CD8-positive, alpha-beta memory T cell (primary cell): ENCODE data around the gene CILP2. TPM values are rescaled to one million over a fixed set of nuclear protein-coding genes. Genes with fewer than 3 reads are reported as not detected.

ENCODE experiments used
- CTCF ChIA-PET: fragments of 350-600 bp; sonication (Branson Sonifier 250); formaldehyde crosslinking; loops from one replicate; lab custom pipeline; 2021; ENCODE audit warnings: antibody characterized with exemption; lab: Charles Lee
- POLR2A ChIA-PET: fragments of 350-600 bp; sonication (Branson Sonifier 250); formaldehyde crosslinking; loops from one replicate; lab custom pipeline; 2021; ENCODE audit warnings: antibody characterized with exemption; lab: Charles Lee
- DNase-seq, 5 donors: peaks; one replicate each; pipeline versions ENCODE4 v3.0.0 to v3.0.0-alpha.2; 2020 to 2022; ENCODE audit warnings: mixed read lengths in 1 of 5
- H3K27ac ChIP-seq: one replicate; pipeline ENCODE4 v1.7.0; 2013; ENCODE audit warnings: low read depth, mild to moderate bottlenecking, low read length, moderate library complexity
- H3K27me3 ChIP-seq: 2 replicates; pipeline ENCODE4 v1.7.0; 2013; ENCODE audit warnings: low read length, mild to moderate bottlenecking; ENCODE audit not compliant: insufficient read depth, poor library complexity, severe bottlenecking
- H3K36me3 ChIP-seq: 2 replicates; pipeline ENCODE4 v1.7.0; 2013; ENCODE audit warnings: mild to moderate bottlenecking, low read length, moderate library complexity; ENCODE audit not compliant: insufficient read depth
- H3K4me1 ChIP-seq: 2 replicates; pipeline ENCODE4 v1.7.0; 2013; ENCODE audit warnings: mild to moderate bottlenecking, low read length, moderate library complexity; ENCODE audit not compliant: insufficient read depth
- H3K4me3 ChIP-seq: 2 replicates; pipeline ENCODE4 v1.7.0; 2013; ENCODE audit warnings: mild to moderate bottlenecking, low read length
- H3K9me3 ChIP-seq: 2 replicates; pipeline ENCODE4 v1.7.0; 2013; ENCODE audit warnings: mild to moderate bottlenecking, low read length
- H3K27ac Mint-ChIP-seq, 8 donors: one replicate each; pipeline ENCODE4 v1.8.0; 2020 to 2021; ENCODE audit warnings: mixed read lengths in 8 of 8, mild to moderate bottlenecking in 6 of 8, inconsistent platforms in 3 of 8, moderate library complexity in 3 of 8
- H3K27me3 Mint-ChIP-seq, 2 donors: one replicate each; pipeline ENCODE4 v1.8.0; 2020 to 2021; ENCODE audit warnings: mixed read lengths in 2 of 2, mild to moderate bottlenecking in 1 of 2, moderate library complexity in 1 of 2
- H3K36me3 Mint-ChIP-seq, 3 donors: one replicate each; pipeline ENCODE4 v1.8.0; 2020 to 2021; ENCODE audit warnings: mixed read lengths in 3 of 3, inconsistent platforms in 1 of 3, mild to moderate bottlenecking in 1 of 3
- H3K4me1 Mint-ChIP-seq, 3 donors: one replicate each; pipeline ENCODE4 v1.8.0; 2020 to 2021; ENCODE audit warnings: mixed read lengths in 3 of 3, inconsistent platforms in 1 of 3, mild to moderate bottlenecking in 1 of 3
- H3K4me3 Mint-ChIP-seq, 7 donors: one replicate each; pipeline ENCODE4 v1.8.0; 2020 to 2021; ENCODE audit warnings: mixed read lengths in 7 of 7, mild to moderate bottlenecking in 6 of 7, moderate library complexity in 4 of 7, inconsistent platforms in 2 of 7
- H3K9me3 Mint-ChIP-seq, 5 donors: one replicate each; pipeline ENCODE4 v1.8.0; 2020 to 2022; ENCODE audit warnings: mixed read lengths in 5 of 5, mild to moderate bottlenecking in 3 of 5, moderate library complexity in 2 of 5, inconsistent platforms in 1 of 5
- polyA plus RNA-seq: library from polyadenylated mRNA; unstranded; fragments of 300-500 nt; fragmentation: Illumina TruSeq; gene quantifications from one replicate; pipeline ENCODE4 v1.2.3, GENCODE V29; 2021
- total RNA-seq, 2 experiments: library from RNA; stranded (reverse); gene quantifications; one replicate each; pipeline ENCODE4 v1.2.3, GENCODE V29; 2021

CILP2 gene
- total and polyA plus RNA-seq, 3 experiments from 2014 or later, result 0.07 to 0.33 (median 0.11) TPM

DNA sequence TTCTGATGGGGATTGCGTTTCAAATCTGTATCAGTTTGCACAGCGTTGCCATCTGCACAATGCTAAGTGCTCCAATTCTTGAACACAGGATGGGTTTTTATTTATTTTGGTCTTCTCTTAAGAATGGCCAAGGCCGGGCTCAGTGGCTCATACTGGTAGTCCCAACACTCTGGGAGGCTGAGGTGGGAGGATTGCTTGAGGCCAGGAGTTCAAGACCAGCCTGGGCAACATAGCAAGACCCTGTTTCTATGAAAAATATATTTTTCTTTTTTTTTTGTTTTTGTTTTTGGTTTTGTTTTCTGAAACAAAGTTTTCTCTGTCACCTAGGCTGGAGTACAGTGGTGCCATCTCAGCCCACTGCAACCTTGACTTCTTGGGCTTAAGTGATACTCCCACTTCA is 14.9 kb upstream of the CILP2 start:
- no peaks in the 10 kb centered on the region for H3K9me3 ChIP-seq
- H3K27ac ChIP-seq, result no peak overlapping the region
- H3K9me3 Mint-ChIP-seq, result no peaks in the 10 kb centered on the region
- H3K36me3 ChIP-seq, result no peaks in the 10 kb centered on the region
- no peak for DNase-seq
- H3K27me3 ChIP-seq, result no peaks in the 10 kb centered on the region
- no peak overlapping the region for H3K4me3 ChIP-seq
- peaks cover 19 to 31% (median 23%) of the 10 kb centered on the region in 3 donors for H3K4me1 Mint-ChIP-seq
- ChIA-PET CTCF (no interaction called here), POLR2A (no interaction called here)
- peaks cover 10% of the 10 kb centered on the region for H3K4me1 ChIP-seq
- H3K4me3 Mint-ChIP-seq, result no peak overlapping the region
- no peaks in the 10 kb centered on the region for H3K27me3 Mint-ChIP-seq
- peaks cover 0 to 63% (median 3%) of the 10 kb centered on the region in 3 donors for H3K36me3 Mint-ChIP-seq
- H3K27ac Mint-ChIP-seq, result peak overlapping the region in 1 of 8 donors; percentile 7

DNA sequence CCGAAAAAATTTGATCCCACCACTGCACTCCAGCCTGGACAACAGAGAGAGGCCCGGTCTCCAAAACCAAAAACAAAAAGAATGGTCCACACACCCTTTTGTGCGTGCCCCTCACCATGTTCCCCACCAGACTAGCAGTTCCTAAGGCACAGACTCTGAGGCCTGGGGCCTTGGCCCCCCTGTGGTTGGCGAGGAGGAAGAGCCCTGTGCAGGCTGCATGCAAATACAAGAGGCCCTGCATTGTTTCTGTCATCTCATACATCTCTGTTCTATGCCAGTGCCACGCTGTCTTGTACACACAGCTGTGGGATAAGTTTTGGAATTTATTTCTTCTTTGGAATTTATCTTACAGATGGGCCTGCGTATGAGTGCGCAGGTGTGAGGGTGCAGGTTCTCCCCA is 14.0 kb upstream of the CILP2 start:
- H3K36me3 Mint-ChIP-seq, result peaks cover 0 to 67% (median 3%) of the 10 kb centered on the region in 3 donors
- no peak for DNase-seq
- CTCF ChIA-PET, result no interaction called here

DNA sequence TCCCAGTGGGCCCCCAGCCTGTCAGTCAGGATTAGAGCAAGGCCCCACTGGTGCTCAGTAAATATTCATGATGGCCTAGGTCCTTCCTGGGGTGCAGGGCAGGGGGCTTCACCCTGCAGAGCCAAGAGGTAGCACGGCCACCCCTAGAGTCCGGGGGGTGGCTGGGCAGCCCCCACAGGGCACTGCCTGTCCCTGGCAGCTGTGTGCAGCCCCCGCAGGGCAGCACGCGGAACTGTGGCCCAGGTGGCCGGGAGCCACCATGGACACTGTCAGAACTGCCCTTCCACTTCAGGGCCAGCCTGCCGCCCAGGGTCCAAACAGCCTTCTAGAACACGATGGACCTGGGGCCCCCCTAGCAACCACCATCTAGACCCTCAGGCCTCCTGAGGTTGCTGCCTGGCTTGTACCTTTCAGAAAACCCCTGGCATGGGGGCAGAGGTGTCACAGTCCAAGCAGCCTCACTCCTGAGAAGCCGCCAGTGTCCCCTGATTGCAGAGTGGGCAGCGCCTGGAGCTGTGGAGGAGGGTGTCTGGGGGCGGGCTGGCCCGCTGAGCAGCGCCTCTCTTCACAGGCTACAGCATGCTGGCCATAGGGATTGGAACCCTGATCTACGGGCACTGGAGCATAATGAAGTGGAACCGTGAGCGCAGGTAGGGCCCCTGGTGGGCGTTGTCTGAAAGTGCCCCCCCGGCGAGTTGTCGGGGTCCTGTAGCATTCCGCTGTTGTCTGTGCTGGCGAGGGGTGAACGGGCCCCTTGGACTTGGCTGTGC is 12.3 kb upstream of the CILP2 start:
- Mint-ChIP-seq H3K4me3 (peak overlapping the region in 1 of 7 donors; percentile 40), H3K36me3 (peaks cover 0 to 60% (median 4%) of the 10 kb centered on the region in 3 donors), H3K4me1 (peaks cover 9 to 13% (median 12%) of the 10 kb centered on the region in 3 donors), H3K27me3 (no peaks in the 10 kb centered on the region), H3K9me3 (no peaks in the 10 kb centered on the region), H3K27ac (peak overlapping the region in 2 of 8 donors; percentile 36 to 54)
- no peaks in the 10 kb centered on the region for H3K36me3 ChIP-seq
- no peak for DNase-seq
- peaks cover 6% of the 10 kb centered on the region for H3K4me1 ChIP-seq
- ChIA-PET CTCF (interaction anchor here (1.2 kb wide), 1 partner anchor 30 kb away, joined by 3 read pairs; no protein-coding TSS in a partner anchor), POLR2A (no interaction called here)
- H3K27me3 ChIP-seq, result no peaks in the 10 kb centered on the region
- H3K4me3 ChIP-seq, result no peak overlapping the region
- no peaks in the 10 kb centered on the region for H3K9me3 ChIP-seq
- no peak overlapping the region for H3K27ac ChIP-seq

More for the DNA sequence above, 14.0 kb upstream of the CILP2 start:
- H3K27ac Mint-ChIP-seq, result peak overlapping the region in 1 of 8 donors; percentile 39
- Histone ChIP-seq H3K9me3 (no peaks in the 10 kb centered on the region), H3K4me3 (no peak overlapping the region), H3K4me1 (peaks cover 10% of the 10 kb centered on the region), H3K27ac (no peak overlapping the region), H3K36me3 (no peaks in the 10 kb centered on the region), H3K27me3 (no peaks in the 10 kb centered on the region)
- POLR2A ChIA-PET, result no interaction called here
- no peaks in the 10 kb centered on the region for H3K27me3 Mint-ChIP-seq
- no peaks in the 10 kb centered on the region for H3K9me3 Mint-ChIP-seq
- peaks cover 19 to 30% (median 21%) of the 10 kb centered on the region in 3 donors for H3K4me1 Mint-ChIP-seq
- no peak overlapping the region for H3K4me3 Mint-ChIP-seq

DNA sequence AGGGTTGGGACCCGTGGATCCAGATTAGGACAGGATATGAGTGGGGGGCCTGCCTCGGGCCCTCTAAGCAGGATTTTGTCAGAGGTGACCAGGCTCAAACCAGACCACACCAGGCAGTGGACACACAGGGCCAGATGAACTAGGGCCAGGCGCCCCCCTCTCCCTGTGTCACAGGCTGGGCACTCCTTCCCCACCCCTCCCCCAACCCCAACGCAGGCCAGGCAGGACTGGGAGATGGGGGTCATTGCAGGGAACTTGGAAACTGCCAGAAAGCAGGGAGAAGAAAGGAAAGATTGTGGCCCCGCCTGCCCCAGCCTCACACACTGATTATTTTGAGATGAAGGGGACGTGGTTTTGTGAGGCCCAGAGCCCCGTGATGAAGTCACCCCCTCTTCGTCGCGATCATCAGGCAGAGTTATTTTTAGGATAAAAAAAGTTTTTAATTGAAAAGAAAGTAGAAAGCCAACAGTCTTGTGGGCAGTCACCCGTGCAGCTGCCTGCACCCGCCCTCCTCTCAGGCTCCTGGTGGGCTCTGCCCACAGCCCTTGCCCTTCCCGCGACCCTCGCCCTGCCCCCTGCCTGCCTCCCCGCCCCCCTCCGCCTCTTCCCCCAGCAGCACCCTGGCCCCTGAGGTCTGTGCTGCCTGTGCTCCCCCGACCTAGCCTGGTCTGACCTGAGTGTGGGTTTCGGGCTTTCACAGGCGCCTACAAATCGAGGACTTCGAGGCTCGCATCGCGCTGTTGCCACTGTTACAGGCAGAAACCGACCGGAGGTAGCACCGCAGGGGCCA is 11.3 kb upstream of the CILP2 start:
- H3K36me3 ChIP-seq, result no peaks in the 10 kb centered on the region
- POLR2A ChIA-PET, result no interaction called here
- peaks cover 0 to 58% (median 5%) of the 10 kb centered on the region in 3 donors for H3K36me3 Mint-ChIP-seq

DNA sequence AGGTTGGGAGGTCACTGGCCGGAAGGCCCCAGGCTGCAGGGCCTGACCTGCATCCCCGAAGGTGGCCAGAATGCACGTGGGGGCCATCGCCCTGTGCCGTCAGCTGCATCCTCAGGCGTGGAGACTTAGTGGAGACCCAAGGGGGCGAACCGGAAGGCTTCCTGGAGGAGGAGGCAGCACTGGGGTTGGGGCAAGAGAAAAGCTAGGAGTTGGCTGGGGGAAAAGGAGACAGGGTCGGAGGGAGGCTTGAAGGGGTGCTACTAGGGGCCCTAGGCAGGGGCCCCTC is 10.8 kb upstream of the CILP2 start:
- Mint-ChIP-seq H3K27me3 (no peaks in the 10 kb centered on the region), H3K27ac (no peak overlapping the region), H3K4me3 (no peak overlapping the region), H3K4me1 (peaks cover 8 to 12% (median 11%) of the 10 kb centered on the region in 3 donors), H3K9me3 (no peaks in the 10 kb centered on the region), H3K36me3 (peaks cover 0 to 58% (median 5%) of the 10 kb centered on the region in 3 donors)
- H3K36me3 ChIP-seq, result no peaks in the 10 kb centered on the region
- no peaks in the 10 kb centered on the region for H3K27me3 ChIP-seq
- H3K27ac ChIP-seq, result no peak overlapping the region
- ChIA-PET POLR2A (no interaction called here), CTCF (no interaction called here)
- no peak overlapping the region for H3K4me3 ChIP-seq
- H3K4me1 ChIP-seq, result peaks cover 9% of the 10 kb centered on the region
- no peak for DNase-seq
- H3K9me3 ChIP-seq, result no peaks in the 10 kb centered on the region

More for the DNA sequence above, 11.3 kb upstream of the CILP2 start:
- Mint-ChIP-seq H3K4me3 (no peak overlapping the region), H3K4me1 (peaks cover 6 to 9% (median 7%) of the 10 kb centered on the region in 3 donors), H3K27ac (peak overlapping the region in 1 of 8 donors; percentile 63), H3K27me3 (no peaks in the 10 kb centered on the region), H3K9me3 (no peaks in the 10 kb centered on the region)
- Histone ChIP-seq H3K9me3 (no peaks in the 10 kb centered on the region), H3K27ac (no peak overlapping the region), H3K27me3 (no peaks in the 10 kb centered on the region), H3K4me3 (no peak overlapping the region), H3K4me1 (peaks cover 4% of the 10 kb centered on the region)
- CTCF ChIA-PET, result no interaction called here
- DNase-seq, result no peak

DNA sequence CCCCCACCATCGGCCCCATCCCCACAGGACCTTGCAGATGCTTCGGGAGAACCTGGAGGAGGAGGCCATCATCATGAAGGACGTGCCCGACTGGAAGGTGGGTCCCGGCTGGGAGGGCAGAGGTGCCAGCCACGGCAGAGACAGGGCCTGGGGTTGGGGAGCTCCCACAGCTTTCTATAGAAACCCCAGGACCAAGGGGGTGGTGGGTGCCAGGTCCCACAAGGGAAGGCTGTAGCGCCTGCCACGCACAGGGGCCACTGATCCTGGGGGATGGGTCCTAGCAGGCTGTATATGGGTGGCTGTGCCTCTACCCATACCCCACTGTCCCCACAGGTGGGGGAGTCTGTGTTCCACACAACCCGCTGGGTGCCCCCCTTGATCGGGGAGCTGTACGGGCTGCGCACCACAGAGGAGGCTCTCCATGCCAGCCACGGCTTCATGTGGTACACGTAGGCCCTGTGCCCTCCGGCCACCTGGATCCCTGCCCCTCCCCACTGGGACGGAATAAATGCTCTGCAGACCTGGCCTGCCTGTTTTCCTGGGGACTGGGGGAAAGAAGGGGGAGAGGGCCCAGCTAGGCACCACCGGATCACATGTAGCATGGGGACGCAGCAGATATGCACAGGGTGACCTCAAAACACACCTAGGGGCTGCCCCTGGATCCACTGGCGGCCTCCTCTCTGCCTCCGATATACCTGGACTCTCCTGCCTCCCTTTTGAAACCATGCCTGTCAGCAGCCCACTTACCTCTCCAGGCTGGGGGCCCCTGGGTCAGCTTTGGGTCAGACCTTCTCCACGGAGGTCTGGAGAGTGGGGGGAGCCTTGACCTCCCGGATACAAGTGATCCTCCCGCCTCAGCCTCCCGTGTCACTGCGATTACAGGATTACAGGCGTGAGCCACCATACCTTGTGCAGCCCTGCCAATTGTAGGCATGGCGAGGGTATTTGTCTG is 10.1 kb upstream of the CILP2 start:
- Mint-ChIP-seq H3K9me3 (no peaks in the 10 kb centered on the region), H3K4me3 (no peak overlapping the region), H3K36me3 (peaks cover 0 to 54% (median 5%) of the 10 kb centered on the region in 3 donors), H3K4me1 (peaks cover 6 to 11% (median 7%) of the 10 kb centered on the region in 3 donors), H3K27me3 (no peaks in the 10 kb centered on the region), H3K27ac (no peak overlapping the region)
- no peaks in the 10 kb centered on the region for H3K36me3 ChIP-seq
- ChIA-PET CTCF (no interaction called here), POLR2A (no interaction called here)
- no peaks in the 10 kb centered on the region for H3K27me3 ChIP-seq
- H3K9me3 ChIP-seq, result no peaks in the 10 kb centered on the region
- H3K27ac ChIP-seq, result no peak overlapping the region
- no peak for DNase-seq
- H3K4me1 ChIP-seq, result peaks cover 11% of the 10 kb centered on the region
- H3K4me3 ChIP-seq, result no peak overlapping the region

DNA sequence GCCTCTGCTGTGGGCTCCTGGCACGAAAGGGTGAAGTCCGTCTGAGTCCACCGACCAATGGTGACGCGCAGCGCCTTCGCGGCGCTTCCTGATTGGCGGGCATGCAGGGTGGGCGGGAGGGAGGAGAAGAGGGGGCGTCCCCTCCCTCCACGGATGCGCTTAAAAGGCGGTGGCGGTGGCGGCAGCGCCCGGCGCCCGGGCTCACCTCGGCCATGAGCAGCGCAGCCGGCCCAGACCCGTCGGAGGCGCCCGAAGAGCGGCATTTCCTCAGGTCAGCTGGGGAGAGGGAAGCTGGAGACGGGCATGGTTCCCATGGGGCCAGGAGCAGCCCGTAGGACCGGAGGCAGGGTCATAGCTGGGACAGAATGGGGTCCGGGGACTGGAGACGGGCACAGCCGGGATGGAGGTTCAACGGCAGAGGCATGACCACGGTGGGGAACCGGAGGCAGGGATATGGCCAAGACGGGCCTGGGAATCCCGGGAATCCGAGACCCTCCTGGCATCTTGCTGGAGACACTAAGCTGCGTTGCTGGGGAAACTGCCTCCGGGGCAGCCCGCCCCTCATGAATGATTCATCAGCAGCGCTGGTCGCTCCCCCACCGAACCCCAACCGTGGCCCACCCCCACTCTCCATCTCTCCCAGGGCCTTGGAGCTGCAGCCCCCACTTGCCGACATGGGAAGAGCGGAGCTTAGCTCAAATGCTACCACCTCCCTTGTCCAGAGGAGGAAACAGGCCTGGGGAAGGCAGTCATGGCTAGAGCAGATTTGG is 9.2 kb upstream of the CILP2 start, which contains the start of gene YJEFN3:
Gene YJEFN3, plus strand, starts transcription at position 191 of the 770 bp plus-strand sequence. Its CDS starts 22 bp downstream, at position 213.
- Histone ChIP-seq H3K27ac (no peak within 1 kb of the TSS), H3K36me3 (no peaks in the 10 kb centered on the region), H3K4me3 (no peak within 1 kb of the TSS), H3K27me3 (no peaks in the 10 kb centered on the region), H3K9me3 (no peaks in the 10 kb centered on the region), H3K4me1 (peaks cover 9% of the 10 kb centered on the region)
- Mint-ChIP-seq H3K9me3 (no peaks in the 10 kb centered on the region), H3K27ac (peak within 1 kb of the TSS in 2 of 8 donors; percentile 51 to 79), H3K4me3 (no peak within 1 kb of the TSS), H3K36me3 (peaks cover 0 to 49% (median 5%) of the 10 kb centered on the region in 3 donors), H3K27me3 (no peaks in the 10 kb centered on the region), H3K4me1 (peaks cover 5 to 10% (median 5%) of the 10 kb centered on the region in 3 donors)
- DNase-seq, result no peak
- CTCF ChIA-PET, result interaction anchor here (0.9 to 7.5 kb wide), 3 partner anchors 116 to 430 kb away, joined by 3 to 50 read pairs (median 34); partner anchors contain the start of gene GMIP
- POLR2A ChIA-PET, result interaction anchor here (0.5 kb wide), 1 partner anchor 134 kb away, joined by 3 read pairs; no protein-coding TSS in a partner anchor
